ENCODE results near the gene BHLHE40. TPM values are rescaled to one million over a fixed set of nuclear protein-coding genes. Genes with fewer than 3 reads are reported as not detected.

The BHLHE40 gene
- total and polyA plus RNA-seq, 2 of the 13 experiments (the other 11 are each of a cell fraction or from before 2014, with no cell fraction given): 1.8 to 51.0 TPM

DNA sequence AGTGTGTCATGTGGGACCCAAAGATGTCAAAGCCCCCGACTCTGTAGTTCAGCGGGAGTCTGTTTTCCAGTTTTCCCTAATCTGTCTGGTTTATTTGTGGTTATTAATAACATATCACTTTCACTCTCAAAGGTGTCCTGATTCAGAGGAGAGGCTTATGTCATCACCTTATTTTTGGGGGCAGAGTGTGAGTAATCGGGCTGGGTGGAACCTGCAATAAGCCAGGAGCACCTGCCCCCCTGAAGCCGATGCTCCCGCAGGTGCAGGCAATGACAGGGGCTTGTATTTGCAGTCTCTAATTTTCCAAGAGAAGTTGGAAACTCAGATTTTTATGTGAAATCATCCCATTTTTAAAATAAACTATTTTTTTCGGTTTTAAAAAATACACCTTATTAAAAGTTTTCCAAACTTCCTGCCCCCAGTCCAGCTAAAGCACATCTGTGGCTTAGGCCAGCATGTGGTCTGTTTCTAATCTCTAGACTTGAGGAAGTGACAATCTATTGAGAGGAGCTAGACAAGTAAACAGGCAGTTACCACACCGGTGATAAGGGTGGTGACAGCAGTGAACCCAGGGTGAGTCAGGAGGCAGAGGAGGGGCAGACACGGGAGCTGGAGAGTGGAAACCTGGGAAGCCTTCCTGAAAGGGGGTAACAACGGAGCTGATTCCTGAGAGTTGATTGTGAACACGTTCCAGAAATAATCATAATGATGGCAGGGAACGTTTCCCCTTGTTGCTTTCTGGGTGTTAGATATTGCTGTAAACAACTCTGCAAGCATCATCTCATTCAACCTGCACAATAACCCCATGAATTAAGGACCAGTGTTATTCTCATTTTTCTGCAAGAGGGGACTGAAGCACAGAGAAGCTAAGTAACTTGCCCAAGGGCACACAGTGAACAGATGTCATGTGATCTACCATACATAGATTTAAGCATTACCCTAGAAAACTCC lies 37.2 kb downstream of the BHLHE40 start (continued):
- TF ChIP-seq, protein P1, sequence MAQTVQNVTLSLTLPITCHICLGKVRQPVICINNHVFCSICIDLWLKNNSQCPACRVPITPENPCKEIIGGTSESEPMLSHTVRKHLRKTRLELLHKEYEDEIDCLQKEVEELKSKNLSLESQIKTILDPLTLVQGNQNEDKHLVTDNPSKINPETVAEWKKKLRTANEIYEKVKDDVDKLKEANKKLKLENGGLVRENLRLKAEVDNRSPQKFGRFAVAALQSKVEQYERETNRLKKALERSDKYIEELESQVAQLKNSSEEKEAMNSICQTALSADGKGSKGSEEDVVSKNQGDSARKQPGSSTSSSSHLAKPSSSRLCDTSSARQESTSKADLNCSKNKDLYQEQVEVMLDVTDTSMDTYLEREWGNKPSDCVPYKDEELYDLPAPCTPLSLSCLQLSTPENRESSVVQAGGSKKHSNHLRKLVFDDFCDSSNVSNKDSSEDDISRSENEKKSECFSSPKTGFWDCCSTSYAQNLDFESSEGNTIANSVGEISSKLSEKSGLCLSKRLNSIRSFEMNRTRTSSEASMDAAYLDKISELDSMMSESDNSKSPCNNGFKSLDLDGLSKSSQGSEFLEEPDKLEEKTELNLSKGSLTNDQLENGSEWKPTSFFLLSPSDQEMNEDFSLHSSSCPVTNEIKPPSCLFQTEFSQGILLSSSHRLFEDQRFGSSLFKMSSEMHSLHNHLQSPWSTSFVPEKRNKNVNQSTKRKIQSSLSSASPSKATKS (CRISPR knock-in tag; IDR thresholded peaks at IDR 0.05): no peak
- TF ChIP-seq ZNF343 (CRISPR knock-in tag; IDR thresholded peaks at IDR 0.05) (no peak), PAX8 (CRISPR knock-in tag; IDR thresholded peaks at IDR 0.05; ENCODE audit: borderline replicate concordance) (no peak), ZNF333 (CRISPR knock-in tag; IDR thresholded peaks at IDR 0.05; ENCODE audit: borderline replicate concordance) (no peak), MXD4 (CRISPR knock-in tag; IDR thresholded peaks at IDR 0.05) (no peak), ZNF564 (CRISPR knock-in tag; IDR thresholded peaks at IDR 0.05) (no peak), ZNF260 (CRISPR knock-in tag; IDR thresholded peaks at IDR 0.05; ENCODE audit: borderline replicate concordance, low read depth) (no peak), CCDC6 (CRISPR knock-in tag; IDR thresholded peaks at IDR 0.05) (no peak), ZNF775 (CRISPR knock-in tag; IDR thresholded peaks at IDR 0.05; ENCODE audit: borderline replicate concordance) (no peak), TEAD2 (CRISPR knock-in tag; IDR thresholded peaks at IDR 0.05) (no peak), IKZF4 (CRISPR knock-in tag; IDR thresholded peaks at IDR 0.05; ENCODE audit: borderline replicate concordance, low read depth, not compliant biosample characterization) (no peak), ZKSCAN8 (CRISPR knock-in tag; IDR thresholded peaks at IDR 0.05; ENCODE audit: borderline replicate concordance) (peak; percentile 36; the same call in 1 of the 2 replicates), POLR2G (IDR thresholded peaks at IDR 0.05; ENCODE audit: low read depth, low read length) (no peak), CBX2 (IDR thresholded peaks at IDR 0.05; ENCODE audit: low read depth, low read length) (no peak), CBX2 (CRISPR knock-in tag; IDR thresholded peaks at IDR 0.05; ENCODE audit: low read depth) (no peak)
- TF ChIP-seq, protein P2, sequence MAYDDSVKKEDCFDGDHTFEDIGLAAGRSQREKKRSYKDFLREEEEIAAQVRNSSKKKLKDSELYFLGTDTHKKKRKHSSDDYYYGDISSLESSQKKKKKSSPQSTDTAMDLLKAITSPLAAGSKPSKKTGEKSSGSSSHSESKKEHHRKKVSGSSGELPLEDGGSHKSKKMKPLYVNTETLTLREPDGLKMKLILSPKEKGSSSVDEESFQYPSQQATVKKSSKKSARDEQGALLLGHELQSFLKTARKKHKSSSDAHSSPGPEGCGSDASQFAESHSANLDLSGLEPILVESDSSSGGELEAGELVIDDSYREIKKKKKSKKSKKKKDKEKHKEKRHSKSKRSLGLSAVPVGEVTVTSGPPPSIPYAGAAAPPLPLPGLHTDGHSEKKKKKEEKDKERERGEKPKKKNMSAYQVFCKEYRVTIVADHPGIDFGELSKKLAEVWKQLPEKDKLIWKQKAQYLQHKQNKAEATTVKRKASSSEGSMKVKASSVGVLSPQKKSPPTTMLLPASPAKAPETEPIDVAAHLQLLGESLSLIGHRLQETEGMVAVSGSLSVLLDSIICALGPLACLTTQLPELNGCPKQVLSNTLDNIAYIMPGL (CRISPR knock-in tag; IDR thresholded peaks at IDR 0.05; ENCODE audit: borderline replicate concordance in 1 of 2, low read depth in 1 of 2): no peak; a peak in 1 of 4 replicates
- TF ChIP-seq, protein P3, sequence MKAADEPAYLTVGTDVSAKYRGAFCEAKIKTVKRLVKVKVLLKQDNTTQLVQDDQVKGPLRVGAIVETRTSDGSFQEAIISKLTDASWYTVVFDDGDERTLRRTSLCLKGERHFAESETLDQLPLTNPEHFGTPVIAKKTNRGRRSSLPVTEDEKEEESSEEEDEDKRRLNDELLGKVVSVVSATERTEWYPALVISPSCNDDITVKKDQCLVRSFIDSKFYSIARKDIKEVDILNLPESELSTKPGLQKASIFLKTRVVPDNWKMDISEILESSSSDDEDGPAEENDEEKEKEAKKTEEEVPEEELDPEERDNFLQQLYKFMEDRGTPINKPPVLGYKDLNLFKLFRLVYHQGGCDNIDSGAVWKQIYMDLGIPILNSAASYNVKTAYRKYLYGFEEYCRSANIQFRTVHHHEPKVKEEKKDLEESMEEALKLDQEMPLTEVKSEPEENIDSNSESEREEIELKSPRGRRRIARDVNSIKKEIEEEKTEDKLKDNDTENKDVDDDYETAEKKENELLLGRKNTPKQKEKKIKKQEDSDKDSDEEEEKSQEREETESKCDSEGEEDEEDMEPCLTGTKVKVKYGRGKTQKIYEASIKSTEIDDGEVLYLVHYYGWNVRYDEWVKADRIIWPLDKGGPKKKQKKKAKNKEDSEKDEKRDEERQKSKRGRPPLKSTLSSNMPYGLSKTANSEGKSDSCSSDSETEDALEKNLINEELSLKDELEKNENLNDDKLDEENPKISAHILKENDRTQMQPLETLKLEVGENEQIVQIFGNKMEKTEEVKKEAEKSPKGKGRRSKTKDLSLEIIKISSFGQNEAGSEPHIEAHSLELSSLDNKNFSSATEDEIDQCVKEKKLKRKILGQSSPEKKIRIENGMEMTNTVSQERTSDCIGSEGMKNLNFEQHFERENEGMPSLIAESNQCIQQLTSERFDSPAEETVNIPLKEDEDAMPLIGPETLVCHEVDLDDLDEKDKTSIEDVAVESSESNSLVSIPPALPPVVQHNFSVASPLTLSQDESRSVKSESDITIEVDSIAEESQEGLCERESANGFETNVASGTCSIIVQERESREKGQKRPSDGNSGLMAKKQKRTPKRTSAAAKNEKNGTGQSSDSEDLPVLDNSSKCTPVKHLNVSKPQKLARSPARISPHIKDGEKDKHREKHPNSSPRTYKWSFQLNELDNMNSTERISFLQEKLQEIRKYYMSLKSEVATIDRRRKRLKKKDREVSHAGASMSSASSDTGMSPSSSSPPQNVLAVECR (CRISPR knock-in tag; IDR thresholded peaks at IDR 0.05; ENCODE audit: borderline replicate concordance): peak; percentile 46; the same call in 1 of the 2 replicates
- TF ChIP-seq, protein P4, sequence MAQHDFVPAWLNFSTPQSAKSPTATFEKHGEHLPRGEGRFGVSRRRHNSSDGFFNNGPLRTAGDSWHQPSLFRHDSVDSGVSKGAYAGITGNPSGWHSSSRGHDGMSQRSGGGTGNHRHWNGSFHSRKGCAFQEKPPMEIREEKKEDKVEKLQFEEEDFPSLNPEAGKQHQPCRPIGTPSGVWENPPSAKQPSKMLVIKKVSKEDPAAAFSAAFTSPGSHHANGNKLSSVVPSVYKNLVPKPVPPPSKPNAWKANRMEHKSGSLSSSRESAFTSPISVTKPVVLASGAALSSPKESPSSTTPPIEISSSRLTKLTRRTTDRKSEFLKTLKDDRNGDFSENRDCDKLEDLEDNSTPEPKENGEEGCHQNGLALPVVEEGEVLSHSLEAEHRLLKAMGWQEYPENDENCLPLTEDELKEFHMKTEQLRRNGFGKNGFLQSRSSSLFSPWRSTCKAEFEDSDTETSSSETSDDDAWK (CRISPR knock-in tag; IDR thresholded peaks at IDR 0.05): no peak
